Renal cortex interstitium (tissue), 11 donors: ENCODE results near the gene POMT1. TPM values are rescaled to one million over a fixed set of nuclear protein-coding genes. Genes with fewer than 3 reads are reported as not detected.

Experiments used
- DNase-seq, 11 donors: peaks; one replicate each; pipeline ENCODE4 v3.0.0-alpha.2; 2013; ENCODE audit warnings: low read depth in 9 of 11, low spot score in 4 of 11; ENCODE audit errors: extremely low read depth in 1 of 11
- polyA plus RNA-seq, 3 donors: library from polyadenylated mRNA; unstranded; fragments of 120-200 nt; gene quantifications; one replicate each; pipeline ENCODE4 v1.2.1, GENCODE V29; 2013; ENCODE audit not compliant: insufficient read length in 3 of 3

The POMT1 gene
- polyA plus RNA-seq, 3 donors = 34.0 to 52.1 (median 34.5) TPM

GRCh38 chr9:131473891-131474290 is 28.8 kb upstream of the POMT1 start:
- no peak for DNase-seq

- no peak for DNase-seq
Measured at GRCh38 chr9:131474711-131475110, 28.0 kb upstream of the POMT1 start.

- DNase-seq = no peak
Measured at GRCh38 chr9:131475111-131475955, 27.4 kb upstream of the POMT1 start.

GRCh38 chr9:131475956-131476776 is 26.6 kb upstream of the POMT1 start:
- no peak for DNase-seq

- DNase-seq = no peak
Measured at GRCh38 chr9:131476777-131477345, 25.9 kb upstream of the POMT1 start.

DNA sequence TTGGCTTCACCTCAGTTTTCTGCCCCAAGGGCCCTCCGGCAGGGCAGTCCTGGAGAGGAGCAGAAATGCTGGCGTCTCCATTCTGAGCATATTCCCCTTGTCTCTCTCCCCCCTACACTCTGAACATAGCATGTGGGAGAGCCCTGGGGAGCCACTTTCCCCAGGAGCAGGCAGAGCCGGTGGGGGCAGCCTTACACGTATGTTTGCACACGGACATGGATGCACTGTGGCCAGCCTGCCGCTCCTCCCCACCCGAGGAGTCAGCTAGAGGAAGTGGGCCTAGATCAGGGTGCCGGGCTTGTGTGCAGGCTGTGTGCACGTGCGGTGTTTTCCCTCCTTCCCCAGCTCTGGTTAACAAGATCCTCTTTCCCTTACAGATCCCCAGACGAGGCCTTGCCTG is 25.4 kb upstream of the POMT1 start:
- DNase-seq = no peak

- no peak for DNase-seq
Measured at GRCh38 chr9:131477816-131478419, 24.8 kb upstream of the POMT1 start.

- DNase-seq = peak; percentile 18 to 56 (median 35)
Measured at GRCh38 chr9:131478421-131478868, 24.3 kb upstream of the POMT1 start.

- no peak for DNase-seq
Measured at GRCh38 chr9:131478911-131479310, 23.8 kb upstream of the POMT1 start.

GRCh38 chr9:131480258-131480657 is 22.5 kb upstream of the POMT1 start:
- DNase-seq = no peak

DNA sequence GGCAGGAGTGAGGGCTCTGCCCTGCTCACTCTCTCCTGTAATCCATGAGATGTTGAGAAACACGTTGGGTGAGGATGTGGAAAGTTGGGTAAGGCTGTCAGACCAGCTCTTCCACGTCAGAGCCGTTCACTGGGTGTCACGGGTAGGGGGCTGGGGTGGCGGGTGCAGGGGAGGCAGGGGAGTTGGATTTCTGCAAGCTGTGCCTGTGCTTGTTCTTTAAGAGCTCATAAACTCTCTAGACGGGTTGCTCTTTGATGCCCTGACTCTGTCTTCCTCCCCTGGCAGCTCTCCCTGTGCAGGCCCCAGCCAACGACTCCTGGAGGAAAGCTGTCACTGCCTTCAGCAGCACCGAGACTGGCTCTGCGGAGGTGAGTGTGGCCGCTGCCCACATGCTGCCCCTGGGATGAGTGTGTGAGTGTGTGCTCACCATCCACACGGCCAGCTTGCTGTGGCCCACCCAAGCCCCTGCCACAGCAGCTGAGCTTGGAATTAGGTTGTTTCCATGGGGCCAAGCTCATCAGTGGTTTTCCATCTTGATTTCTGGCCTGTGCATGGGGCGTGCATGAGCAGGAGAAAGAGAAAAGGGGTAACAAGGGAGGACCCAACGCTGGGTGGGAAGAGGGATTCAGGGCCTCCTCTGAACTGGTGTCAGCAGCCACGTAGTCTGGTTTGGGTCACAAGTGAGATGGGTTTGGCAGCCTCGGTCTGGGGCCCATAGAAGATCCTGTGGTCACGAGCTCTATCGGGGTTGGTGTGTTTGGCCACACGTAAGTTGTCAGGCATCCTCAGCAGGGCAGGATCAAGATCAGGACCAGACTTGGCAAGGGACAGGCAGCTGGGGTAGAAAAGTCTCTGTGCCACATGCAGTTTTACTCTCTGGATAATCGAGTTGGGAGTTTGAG is 21.0 kb upstream of the POMT1 start:
- no peak for DNase-seq

DNA sequence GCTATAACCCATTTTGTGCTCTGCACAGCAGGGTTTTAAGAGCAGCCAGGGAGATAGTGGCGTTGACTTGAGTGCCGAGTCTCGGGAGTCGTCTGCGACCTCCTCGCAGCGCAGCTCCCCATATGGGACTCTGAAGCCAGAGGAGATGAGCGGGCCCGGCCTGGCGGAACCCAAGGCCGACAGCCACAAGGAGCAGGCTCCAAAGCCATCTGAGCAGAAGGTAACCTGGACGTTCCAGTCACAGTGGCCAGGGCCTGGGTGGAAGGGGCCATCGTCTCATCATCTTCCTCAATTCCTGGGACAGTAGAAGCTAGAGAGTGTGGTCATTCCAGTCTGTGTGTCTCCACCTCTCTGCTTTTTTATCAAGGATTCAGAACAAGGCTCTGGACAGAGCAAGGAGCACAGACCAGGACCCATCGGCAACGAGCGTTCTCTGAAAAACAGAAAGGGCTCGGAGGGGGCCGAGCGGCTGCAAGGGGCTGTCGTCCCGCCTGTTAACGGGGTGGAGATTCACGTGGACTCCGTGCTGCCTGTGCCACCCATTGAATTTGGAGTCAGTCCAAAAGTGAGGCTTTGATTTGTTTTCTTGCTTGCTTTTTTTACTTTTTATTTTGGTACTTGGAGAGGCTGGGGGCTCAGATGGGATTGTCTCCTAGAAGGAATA is 20.2 kb upstream of the POMT1 start:
- DNase-seq = no peak

GRCh38 chr9:131483319-131484050 is 19.2 kb upstream of the POMT1 start:
- no peak for DNase-seq

- no peak for DNase-seq
Measured at GRCh38 chr9:131484051-131484445, 18.7 kb upstream of the POMT1 start.

DNA sequence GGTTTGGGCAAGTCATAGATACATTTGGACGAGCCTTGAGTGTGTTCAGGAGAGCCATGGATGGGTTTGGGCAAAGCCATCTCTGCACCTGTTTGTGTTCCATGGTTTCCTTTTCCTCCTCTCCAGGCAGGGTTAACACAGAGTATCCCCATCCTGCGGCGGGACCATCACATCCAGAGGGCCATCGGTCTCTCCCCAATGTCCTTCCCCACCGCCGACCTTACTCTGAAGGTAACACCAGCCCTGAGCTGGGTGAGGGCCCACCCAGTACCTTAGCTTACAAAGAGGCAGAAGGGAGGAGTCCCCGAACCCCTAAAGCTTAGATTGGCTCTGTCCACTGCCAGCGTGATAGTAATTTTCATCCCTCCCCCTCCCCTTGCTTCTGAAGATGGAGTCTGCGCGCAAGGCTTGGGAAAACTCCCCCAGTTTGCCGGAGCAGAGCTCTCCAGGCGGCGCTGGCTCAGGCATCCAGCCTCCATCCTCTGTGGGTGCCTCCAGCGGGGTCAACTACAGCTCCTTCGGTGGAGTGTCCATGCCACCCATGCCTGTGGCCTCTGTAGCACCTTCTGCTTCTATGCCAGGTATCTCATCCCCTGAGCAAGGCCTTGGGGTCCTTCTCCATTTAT is 18.0 kb upstream of the POMT1 start:
- no peak for DNase-seq

DNA sequence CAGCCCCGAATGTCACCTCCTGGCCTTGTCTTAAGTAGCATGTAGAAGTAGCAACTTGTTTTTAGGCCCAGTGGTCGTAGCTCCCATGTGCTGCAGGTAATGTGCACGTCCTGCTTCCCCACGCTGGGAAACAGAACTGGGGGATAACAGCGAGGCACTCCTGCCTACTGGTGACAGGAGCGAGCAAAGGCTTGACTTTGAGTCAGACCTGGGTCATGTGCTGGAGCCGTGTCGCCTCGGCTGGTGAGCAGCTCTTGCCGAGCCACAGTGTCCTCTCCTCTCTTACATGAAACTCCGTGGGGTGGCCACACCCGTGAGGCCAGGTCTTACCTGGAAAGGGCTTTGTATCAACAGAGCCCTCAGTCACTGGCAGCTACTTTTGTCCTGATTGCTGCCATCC is 17.5 kb upstream of the POMT1 start:
- DNase-seq = no peak
